B cell (primary cell): ENCODE measurements around the gene ADCY1. TPM values are rescaled to one million over a fixed set of nuclear protein-coding genes. Genes with fewer than 3 reads are reported as not detected.

Source experiments
- ATAC-seq: fragments of 200-7000 bp; cut with Tn5 transposase; one replicate; pipeline ENCODE4 v1.10.0; 2021; ENCODE audit warnings: low read depth, mild to moderate bottlenecking, moderate number of reproducible peaks, moderate library complexity
- CTCF ChIA-PET: fragments of 350-600 bp; sonication (Branson Sonifier 250); formaldehyde crosslinking; loops from one replicate; lab custom pipeline; 2021; ENCODE audit warnings: antibody characterized with exemption, inconsistent platforms; lab: Charles Lee
- POLR2A ChIA-PET: fragments of 350-600 bp; sonication (Branson Sonifier 250); formaldehyde crosslinking; loops from one replicate; lab custom pipeline; 2021; ENCODE audit warnings: antibody characterized with exemption; lab: Charles Lee
- DNase-seq: peaks from one replicate; pipeline ENCODE4 v3.0.0; 2013
- H2AFZ ChIP-seq: 2 replicates; pipeline ENCODE4 v1.6.1; 2012; ENCODE audit warnings: mild to moderate bottlenecking, low read depth, low read length; ENCODE audit not compliant: insufficient read depth, poor library complexity, severe bottlenecking
- H3K27ac ChIP-seq, 2 donors: 1 replicate in 1 of 2; 2 replicates in 1 of 2; pipeline ENCODE4 v1.5.1; 2012 to 2013; ENCODE audit warnings: low read length in 2 of 2, mild to moderate bottlenecking in 2 of 2, moderate library complexity in 1 of 2
- H3K27me3 ChIP-seq, 4 experiments: fragments of 200-600 bp in 1 of 4; sonication (generic) in 1 of 4; replicated peaks in 1 of 4; 1 replicate in 2 of 4; 2 replicates in 2 of 4; pipeline versions ENCODE4 v1.6.1 to v1.7.0; 2013 to 2016; ENCODE audit warnings: low read length in 3 of 4, mild to moderate bottlenecking in 2 of 4, mixed read lengths in 1 of 4, moderate library complexity in 1 of 4; ENCODE audit not compliant: insufficient read depth in 4 of 4, control insufficient read depth in 3 of 4; ENCODE audit errors: control extremely low read depth in 1 of 4
- H3K36me3 ChIP-seq, 2 experiments: replicated peaks in 1 of 2; 1 replicate in 1 of 2; 2 replicates in 1 of 2; pipeline versions ENCODE4 v1.6.1 to v1.7.1; 2013; ENCODE audit warnings: low read length in 1 of 2; ENCODE audit not compliant: insufficient read depth in 2 of 2, control insufficient read depth in 1 of 2; ENCODE audit errors: control extremely low read depth in 1 of 2, extremely low read depth in 1 of 2
- H3K4me1 ChIP-seq, 2 donors: fragments of 200-600 bp in 1 of 2; sonication (generic) in 1 of 2; 1 replicate in 1 of 2; 2 replicates in 1 of 2; pipeline versions ENCODE4 v1.5.1 to v1.6.1; 2013 to 2017; ENCODE audit warnings: low read length in 2 of 2; ENCODE audit not compliant: control insufficient read depth in 2 of 2, insufficient read depth in 2 of 2
- H3K4me2 ChIP-seq: replicated peaks from 2 replicates; pipeline ENCODE3; 2012; ENCODE audit warnings: mild to moderate bottlenecking, low read depth, low read length; ENCODE audit not compliant: poor library complexity, severe bottlenecking
- H3K4me3 ChIP-seq, 5 experiments: fragments of 200-600 bp in 1 of 5; sonication (generic) in 1 of 5; 1 replicate in 3 of 5; 2 replicates in 2 of 5; pipeline versions ENCODE4 v1.5.1 to v1.7.0; 2011 to 2016; ENCODE audit warnings: low read length in 4 of 5, mild to moderate bottlenecking in 4 of 5, low read depth in 2 of 5, control low read depth in 1 of 5, moderate library complexity in 1 of 5; ENCODE audit not compliant: insufficient read depth in 1 of 5; ENCODE audit errors: control extremely low read depth in 1 of 5, extremely low read depth in 1 of 5
- H3K79me2 ChIP-seq: fragments of 200-600 bp; sonication (generic); one replicate; pipeline ENCODE4 v1.6.0; 2016; ENCODE audit warnings: low read length; ENCODE audit not compliant: control insufficient read depth, insufficient read depth
- H3K9ac ChIP-seq: fragments of 200-600 bp; sonication (generic); 2 replicates; pipeline ENCODE4 v1.6.1; 2017; ENCODE audit warnings: mild to moderate bottlenecking, low read length, moderate library complexity
- H3K9me3 ChIP-seq, 3 donors: one replicate each; pipeline versions ENCODE4 v1.6.1 to v1.7.1; 2013; ENCODE audit warnings: low read length in 2 of 3; ENCODE audit not compliant: control insufficient read depth in 2 of 3, insufficient read depth in 1 of 3; ENCODE audit errors: control extremely low read depth in 1 of 3
- H4K20me1 ChIP-seq: 2 replicates; pipeline ENCODE4 v1.6.0; 2012; ENCODE audit warnings: mild to moderate bottlenecking, low read length; ENCODE audit not compliant: insufficient read depth, control insufficient read depth, poor library complexity, severe bottlenecking
- H3K27ac Mint-ChIP-seq: one replicate; pipeline ENCODE4 v1.8.0; 2021; ENCODE audit warnings: mixed read lengths
- H3K27me3 Mint-ChIP-seq: one replicate; pipeline ENCODE4 v1.8.0; 2021; ENCODE audit warnings: mixed read lengths
- H3K4me1 Mint-ChIP-seq: one replicate; pipeline ENCODE4 v1.8.0; 2021; ENCODE audit warnings: mixed read lengths
- H3K4me3 Mint-ChIP-seq: one replicate; pipeline ENCODE4 v1.8.0; 2021; ENCODE audit warnings: mixed read lengths
- H3K9me3 Mint-ChIP-seq: one replicate; pipeline ENCODE4 v1.8.0; 2022; ENCODE audit warnings: mixed read lengths; ENCODE audit not compliant: insufficient read depth
- EZH2 ChIP-seq: IDR thresholded peaks from 2 replicates; pipeline ENCODE4 v1.6.1; 2012; ENCODE audit warnings: borderline replicate concordance, low read depth, mild to moderate bottlenecking, moderate library complexity, low read length; ENCODE audit not compliant: insufficient read depth, poor library complexity, severe bottlenecking
- whole genome bisulfite sequencing: methylation state at CpG from one replicate; pipeline ENCODE4 v1.1.5; 2013; ENCODE audit warnings: missing lambda C conversion rate; ENCODE audit not compliant: insufficient coverage; 5-methylcytosine and 5-hydroxymethylcytosine counted together
- intact Hi-C: fragments of 100-400 bp; cut with micrococcal nuclease; formaldehyde crosslinking; loops from one replicate; pipeline ENCODE4 v1.10.0; 2022
- polyA plus RNA-seq: library from polyadenylated mRNA; depleted of rRNA; stranded (reverse); fragments of >200 nt; gene quantifications from 2 replicates; pipeline ENCODE4 v1.2.3, GENCODE V29; 2012
- total RNA-seq, 2 donors: library from RNA; stranded (reverse); fragments of 120-200 nt in 1 of 2; gene quantifications; 1 replicate in 1 of 2; 2 replicates in 1 of 2; pipeline versions ENCODE4 v1.2.3 to v1.2.4, GENCODE V29; 2013 to 2022
- TF ChIP-seq, protein P1 (sequence below): fragments of 200-600 bp; IDR thresholded peaks from one replicate; pipeline ENCODE4 v1.8.0; 2022; ENCODE audit warnings: antibody characterized with exemption, mild to moderate bottlenecking

ADCY1 gene
- total and polyA plus RNA-seq, 2 donors (not counting 1 experiment from before 2014, with no cell fraction given), result 0.05 to 0.12 TPM

DNA sequence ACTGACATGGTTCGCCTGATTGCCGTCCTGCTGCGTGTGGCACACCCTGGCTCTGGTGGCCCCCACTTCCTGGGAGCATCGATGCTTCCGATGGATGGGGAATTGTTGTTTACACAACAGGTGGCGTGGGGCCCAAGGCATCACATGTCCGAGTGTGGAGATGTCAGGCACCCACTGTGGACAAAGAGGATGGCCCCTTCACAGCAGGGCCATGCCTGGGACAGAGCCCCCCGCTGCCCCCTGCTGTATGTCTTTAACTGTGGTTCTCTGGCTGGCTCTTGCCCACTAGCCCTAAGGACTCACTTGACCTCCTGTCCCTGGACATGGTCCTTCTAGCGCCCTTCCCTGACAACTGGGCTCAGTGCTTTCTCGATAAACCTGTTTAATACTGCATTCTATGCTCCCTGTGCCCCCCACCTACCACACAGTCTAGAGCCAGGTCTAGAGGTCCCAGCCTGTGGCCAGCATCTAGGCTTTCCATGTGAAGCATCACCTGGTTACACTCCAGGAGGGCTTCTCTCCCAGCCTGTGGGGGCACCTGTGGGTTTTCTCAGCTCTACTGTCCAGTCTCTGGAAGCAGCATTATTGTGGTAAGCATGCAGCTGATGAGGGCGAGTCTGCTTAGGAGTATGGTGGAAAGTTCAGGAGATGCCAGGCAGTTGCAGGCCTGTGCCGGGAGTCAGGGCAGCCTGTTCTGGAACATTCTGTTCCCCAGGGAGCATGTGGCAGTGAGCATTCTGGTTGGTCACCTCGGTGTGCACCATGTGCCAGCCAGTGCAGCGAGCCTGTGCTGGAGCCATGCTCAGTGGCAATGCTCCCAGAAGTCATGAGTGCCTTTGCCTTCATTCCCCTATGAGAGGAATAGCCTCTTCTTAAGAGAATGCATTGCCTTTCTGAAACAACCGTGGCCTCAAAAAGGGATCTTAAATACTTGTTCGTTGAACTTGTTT is 10.4 kb downstream of the ADCY1 start:
- POLR2A ChIA-PET, result no interaction called here
- CTCF ChIA-PET, result no interaction called here
- no peaks in the 10 kb centered on the region for H3K9me3 ChIP-seq
- no peaks in the 10 kb centered on the region for H3K27me3 ChIP-seq
- Mint-ChIP-seq H3K4me1 (no peaks in the 10 kb centered on the region), H3K27ac (no peak overlapping the region), H3K4me3 (no peak overlapping the region), H3K9me3 (no peaks in the 10 kb centered on the region), H3K27me3 (no peaks in the 10 kb centered on the region)
- no peaks in the 10 kb centered on the region for H4K20me1 ChIP-seq
- WGBS, result 91% methylated on average over 16 of the region's 16 CpGs
- intact Hi-C loops, result no loop called here
- H3K4me3 ChIP-seq, result no peak overlapping the region
- no peak overlapping the region for H3K27ac ChIP-seq
- H2AFZ ChIP-seq, result no peak overlapping the region
- no peaks in the 10 kb centered on the region for H3K36me3 ChIP-seq
- DNase-seq (no peak), ATAC-seq (no peak)
- no peaks in the 10 kb centered on the region for H3K79me2 ChIP-seq
- H3K4me1 ChIP-seq, result no peaks in the 10 kb centered on the region
- H3K9ac ChIP-seq, result no peak overlapping the region
- TF ChIP-seq EZH2, result no peak
- TF ChIP-seq, protein P1, sequence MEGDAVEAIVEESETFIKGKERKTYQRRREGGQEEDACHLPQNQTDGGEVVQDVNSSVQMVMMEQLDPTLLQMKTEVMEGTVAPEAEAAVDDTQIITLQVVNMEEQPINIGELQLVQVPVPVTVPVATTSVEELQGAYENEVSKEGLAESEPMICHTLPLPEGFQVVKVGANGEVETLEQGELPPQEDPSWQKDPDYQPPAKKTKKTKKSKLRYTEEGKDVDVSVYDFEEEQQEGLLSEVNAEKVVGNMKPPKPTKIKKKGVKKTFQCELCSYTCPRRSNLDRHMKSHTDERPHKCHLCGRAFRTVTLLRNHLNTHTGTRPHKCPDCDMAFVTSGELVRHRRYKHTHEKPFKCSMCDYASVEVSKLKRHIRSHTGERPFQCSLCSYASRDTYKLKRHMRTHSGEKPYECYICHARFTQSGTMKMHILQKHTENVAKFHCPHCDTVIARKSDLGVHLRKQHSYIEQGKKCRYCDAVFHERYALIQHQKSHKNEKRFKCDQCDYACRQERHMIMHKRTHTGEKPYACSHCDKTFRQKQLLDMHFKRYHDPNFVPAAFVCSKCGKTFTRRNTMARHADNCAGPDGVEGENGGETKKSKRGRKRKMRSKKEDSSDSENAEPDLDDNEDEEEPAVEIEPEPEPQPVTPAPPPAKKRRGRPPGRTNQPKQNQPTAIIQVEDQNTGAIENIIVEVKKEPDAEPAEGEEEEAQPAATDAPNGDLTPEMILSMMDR, result no peak
- no peak overlapping the region for H3K4me2 ChIP-seq

DNA sequence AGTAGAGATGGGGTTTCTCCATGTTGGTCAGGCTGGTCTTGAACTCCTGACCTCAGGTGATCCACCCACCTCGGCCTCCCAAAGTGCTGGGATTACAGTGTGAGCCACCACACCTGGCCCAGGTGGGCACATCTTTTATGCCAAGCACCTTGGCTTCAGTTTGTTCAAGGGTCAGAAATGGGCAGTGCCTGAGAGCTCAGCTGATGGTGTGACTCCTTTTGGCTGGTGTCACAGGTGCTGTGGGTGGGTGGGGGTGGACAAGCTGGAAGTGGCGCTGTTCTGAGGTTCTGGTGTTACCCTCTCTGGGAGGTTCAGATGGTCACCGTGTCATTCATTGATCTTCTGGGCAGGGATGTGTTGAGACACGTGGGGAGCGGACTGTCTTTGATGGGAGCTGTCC is 11.5 kb downstream of the ADCY1 start:
- Histone ChIP-seq H3K27ac (no peak overlapping the region), H3K9me3 (no peaks in the 10 kb centered on the region), H2AFZ (no peak overlapping the region), H3K27me3 (no peaks in the 10 kb centered on the region), H3K9ac (no peak overlapping the region), H3K4me1 (no peaks in the 10 kb centered on the region), H3K4me3 (no peak overlapping the region), H3K79me2 (no peaks in the 10 kb centered on the region), H4K20me1 (no peaks in the 10 kb centered on the region), H3K36me3 (no peaks in the 10 kb centered on the region), H3K4me2 (no peak overlapping the region)
- H3K27me3 Mint-ChIP-seq, result no peaks in the 10 kb centered on the region
- no peaks in the 10 kb centered on the region for H3K9me3 Mint-ChIP-seq
- ATAC-seq (no peak), DNase-seq (no peak)
- 87% methylated on average over 3 of the region's 5 CpGs for WGBS
- no peak overlapping the region for H3K4me3 Mint-ChIP-seq
- CTCF ChIA-PET, result no interaction called here
- H3K27ac Mint-ChIP-seq, result no peak overlapping the region
- POLR2A ChIA-PET, result no interaction called here
- H3K4me1 Mint-ChIP-seq, result no peaks in the 10 kb centered on the region
- TF ChIP-seq, protein P1, result no peak
- TF ChIP-seq EZH2, result no peak
- intact Hi-C loops, result no loop called here
